ENCODE data around the gene CELSR1.

GRCh38 chr22:46320716-46321386 lies 216.6 kb downstream of the CELSR1 start:
- TF ChIP-seq CTCF (IDR thresholded peaks at IDR 0.05) (no peak), ZFX (IDR thresholded peaks at IDR 0.05; ENCODE audit: borderline replicate concordance) (no peak)

All from 22Rv1 (cell line).